CD14-positive monocyte (primary cell): ENCODE results near the gene CACNA1H. TPM values are rescaled to one million over a fixed set of nuclear protein-coding genes. Genes with fewer than 3 reads are reported as not detected.

ENCODE experiments used
- DNase-seq, 3 donors: peaks; one replicate each; pipeline ENCODE4 v3.0.0-alpha.2; 2011 to 2022
- H2AFZ ChIP-seq: 2 replicates; pipeline ENCODE4 v1.6.0; 2012; ENCODE audit warnings: mild to moderate bottlenecking, low read depth, low read length, inconsistent platforms; ENCODE audit not compliant: insufficient read depth, poor library complexity, severe bottlenecking
- H3K27ac ChIP-seq, 2 donors: 1 replicate in 1 of 2; 2 replicates in 1 of 2; pipeline ENCODE4 v1.5.1; 2012 to 2013; ENCODE audit warnings: low read length in 2 of 2, control low read depth in 1 of 2, inconsistent platforms in 1 of 2, low read depth in 1 of 2, mild to moderate bottlenecking in 1 of 2
- H3K27me3 ChIP-seq, 2 donors: one replicate each; pipeline versions ENCODE4 v1.6.0 to v1.6.1; 2011 to 2013; ENCODE audit warnings: low read length in 2 of 2; ENCODE audit not compliant: control insufficient read depth in 2 of 2, insufficient read depth in 2 of 2
- H3K36me3 ChIP-seq, 2 donors: replicated peaks in 1 of 2; 1 replicate in 1 of 2; 2 replicates in 1 of 2; pipeline versions ENCODE4 v1.5.1 to v1.6.1; 2012 to 2013; ENCODE audit warnings: low read length in 2 of 2, control low read depth in 1 of 2, inconsistent platforms in 1 of 2, mild to moderate bottlenecking in 1 of 2; ENCODE audit not compliant: insufficient read depth in 2 of 2, control insufficient read depth in 1 of 2
- H3K4me1 ChIP-seq, 2 donors: 1 replicate in 1 of 2; 2 replicates in 1 of 2; pipeline versions ENCODE4 v1.5.1 to v1.6.1; 2012 to 2013; ENCODE audit warnings: low read length in 2 of 2, control low read depth in 1 of 2, inconsistent platforms in 1 of 2, mild to moderate bottlenecking in 1 of 2, moderate library complexity in 1 of 2; ENCODE audit not compliant: insufficient read depth in 2 of 2, control insufficient read depth in 1 of 2
- H3K4me2 ChIP-seq: replicated peaks from 2 replicates; pipeline ENCODE3; 2012; ENCODE audit warnings: low read length, moderate library complexity, mild to moderate bottlenecking; ENCODE audit not compliant: poor library complexity, severe bottlenecking; ENCODE audit errors: extremely low read depth
- H3K4me3 ChIP-seq, 3 experiments: fragments of 200-600 bp in 1 of 3; sonication (generic) in 1 of 3; replicated peaks in 1 of 3; 1 replicate in 2 of 3; 2 replicates in 1 of 3; pipeline ENCODE4 v1.5.1; 2011 to 2013; ENCODE audit warnings: low read length in 3 of 3, mild to moderate bottlenecking in 3 of 3, control low read depth in 2 of 3, low read depth in 2 of 3, inconsistent platforms in 1 of 3, moderate library complexity in 1 of 3
- H3K79me2 ChIP-seq: 2 replicates; pipeline ENCODE4 v1.6.0; 2012; ENCODE audit warnings: mild to moderate bottlenecking, control low read depth, inconsistent platforms, low read length, moderate library complexity; ENCODE audit not compliant: insufficient read depth
- H3K9ac ChIP-seq: 2 replicates; pipeline ENCODE4 v1.6.0; 2017; ENCODE audit warnings: low read length, mild to moderate bottlenecking; ENCODE audit not compliant: insufficient read depth, poor library complexity, severe bottlenecking
- H3K9me3 ChIP-seq, 2 donors: replicated peaks in 1 of 2; 1 replicate in 1 of 2; 2 replicates in 1 of 2; pipeline versions ENCODE4 v1.5.1 to v1.6.1; 2012 to 2013; ENCODE audit warnings: low read length in 2 of 2, control low read depth in 1 of 2; ENCODE audit not compliant: control insufficient read depth in 1 of 2, insufficient read depth in 1 of 2
- H4K20me1 ChIP-seq: 2 replicates; pipeline ENCODE4 v1.6.0; 2012; ENCODE audit warnings: mild to moderate bottlenecking, low read length, control low read depth, moderate library complexity; ENCODE audit not compliant: insufficient read depth
- H3K27ac Mint-ChIP-seq, 7 donors: one replicate each; pipeline ENCODE4 v1.8.0; 2020; ENCODE audit warnings: mild to moderate bottlenecking in 7 of 7, mixed read lengths in 7 of 7, moderate library complexity in 6 of 7, inconsistent platforms in 2 of 7
- H3K27me3 Mint-ChIP-seq, 3 donors: one replicate each; pipeline ENCODE4 v1.8.0; 2021 to 2022; ENCODE audit warnings: low read depth in 3 of 3, mild to moderate bottlenecking in 3 of 3, mixed read lengths in 3 of 3, moderate library complexity in 3 of 3, inconsistent platforms in 1 of 3
- H3K36me3 Mint-ChIP-seq, 2 donors: one replicate each; pipeline ENCODE4 v1.8.0; 2020; ENCODE audit warnings: mixed read lengths in 2 of 2, inconsistent platforms in 1 of 2, mild to moderate bottlenecking in 1 of 2
- H3K4me1 Mint-ChIP-seq: one replicate; pipeline ENCODE4 v1.8.0; 2020; ENCODE audit warnings: mild to moderate bottlenecking, mixed read lengths
- H3K4me3 Mint-ChIP-seq, 2 donors: one replicate each; pipeline ENCODE4 v1.8.0; 2020; ENCODE audit warnings: mild to moderate bottlenecking in 2 of 2, mixed read lengths in 2 of 2, moderate library complexity in 1 of 2
- H3K9me3 Mint-ChIP-seq, 7 donors: one replicate each; pipeline ENCODE4 v1.8.0; 2020 to 2022; ENCODE audit warnings: mixed read lengths in 7 of 7, mild to moderate bottlenecking in 6 of 7, moderate library complexity in 6 of 7, inconsistent platforms in 2 of 7
- CTCF ChIP-seq: fragments of 200-600 bp; IDR thresholded peaks from one replicate; pipeline ENCODE4 v1.8.0; 2022; ENCODE audit warnings: antibody characterized with exemption, mild to moderate bottlenecking
- WGBS: methylation state at CpG from one replicate; pipeline ENCODE4 v1.1.5; 2013; ENCODE audit warnings: missing lambda C conversion rate; ENCODE audit not compliant: insufficient coverage; 5-methylcytosine and 5-hydroxymethylcytosine counted together
- intact Hi-C, 2 donors: fragments of 100-400 bp; cut with micrococcal nuclease; formaldehyde crosslinking; loops; one replicate each; pipeline versions ENCODE4 v1.15.0 to v1.15.1; 2023
- polyA plus RNA-seq, 3 donors: library from polyadenylated mRNA; depleted of rRNA in 1 of 3; unstranded in 2 of 3; stranded (reverse) in 1 of 3; fragments of 300-500 nt in 2 of 3; fragments of >200 nt in 1 of 3; fragmentation: Illumina TruSeq in 2 of 3; gene quantifications; 1 replicate in 2 of 3; 2 replicates in 1 of 3; pipeline ENCODE4 v1.2.3, GENCODE V29; 2012 to 2021

CACNA1H gene
- polyA plus RNA-seq, 3 donors, result not detected

- H3K27ac ChIP-seq, result no peak overlapping the region
- H3K4me1 Mint-ChIP-seq, result no peaks in the 10 kb centered on the region
- no peak overlapping the region for H3K9ac ChIP-seq
- no peaks in the 10 kb centered on the region for H3K79me2 ChIP-seq
- H3K27me3 Mint-ChIP-seq, result peaks cover 0 to 6% (median 0%) of the 10 kb centered on the region in 3 donors
- no peaks in the 10 kb centered on the region for H3K36me3 Mint-ChIP-seq
- H2AFZ ChIP-seq, result no peak overlapping the region
- H3K4me1 ChIP-seq, result no peaks in the 10 kb centered on the region
- WGBS, result 92% methylated on average over 23 of the region's 24 CpGs
- H3K27ac Mint-ChIP-seq, result no peak overlapping the region
- intact Hi-C loops, result loop anchor here in 1 of 2 donors (10.0 kb wide), 1 partner anchor 47 kb away; no protein-coding TSS in a partner anchor
- no peaks in the 10 kb centered on the region for H4K20me1 ChIP-seq
- H3K4me2 ChIP-seq, result no peak overlapping the region
- TF ChIP-seq CTCF, result no peak
- H3K4me3 Mint-ChIP-seq, result no peak overlapping the region
- H3K9me3 ChIP-seq, result no peaks in the 10 kb centered on the region
- no peaks in the 10 kb centered on the region for H3K27me3 ChIP-seq
- no peak for DNase-seq
- no peak overlapping the region for H3K4me3 ChIP-seq
- peaks cover 0 to 3% (median 0%) of the 10 kb centered on the region in 7 donors for H3K9me3 Mint-ChIP-seq
- no peaks in the 10 kb centered on the region for H3K36me3 ChIP-seq
Measured at GRCh38 chr16:1217526-1217925, 64.6 kb downstream of the CACNA1H start.

GRCh38 chr16:1218061-1218929 lies 65.4 kb downstream of the CACNA1H start:
- no peak for TF ChIP-seq CTCF
- DNase-seq, result no peak
- 92% methylated on average over 45 of the region's 49 CpGs for WGBS
- Mint-ChIP-seq H3K4me1 (no peaks in the 10 kb centered on the region), H3K9me3 (peaks cover 0 to 3% (median 0%) of the 10 kb centered on the region in 7 donors), H3K27me3 (peaks cover 0 to 6% (median 0%) of the 10 kb centered on the region in 3 donors), H3K27ac (no peak overlapping the region), H3K4me3 (no peak overlapping the region), H3K36me3 (no peaks in the 10 kb centered on the region)
- no peak overlapping the region for H3K27ac ChIP-seq
- no peaks in the 10 kb centered on the region for H3K9me3 ChIP-seq
- no peaks in the 10 kb centered on the region for H3K36me3 ChIP-seq
- no peak overlapping the region for H3K4me2 ChIP-seq
- H4K20me1 ChIP-seq, result no peaks in the 10 kb centered on the region
- H3K4me3 ChIP-seq, result no peak overlapping the region
- H2AFZ ChIP-seq, result no peak overlapping the region
- no peaks in the 10 kb centered on the region for H3K27me3 ChIP-seq
- H3K79me2 ChIP-seq, result no peaks in the 10 kb centered on the region
- no peak overlapping the region for H3K9ac ChIP-seq
- intact Hi-C loops, result loop anchor here in 1 of 2 donors (10.0 kb wide), 1 partner anchor 47 kb away; no protein-coding TSS in a partner anchor
- H3K4me1 ChIP-seq, result no peaks in the 10 kb centered on the region
